Mucosa of rectum (tissue), 2 donors: ENCODE data around the gene MGAT3.

Experiments used
- H3K27ac ChIP-seq, 2 donors: one replicate each; pipeline ENCODE4 v1.7.0; 2013; ENCODE audit warnings: inconsistent platforms in 2 of 2, low read depth in 2 of 2, low read length in 2 of 2
- H3K27me3 ChIP-seq, 2 donors: one replicate each; pipeline ENCODE4 v1.7.0; 2013; ENCODE audit warnings: low read length in 2 of 2; ENCODE audit not compliant: control insufficient read depth in 2 of 2, insufficient read depth in 2 of 2
- H3K36me3 ChIP-seq, 2 donors: one replicate each; pipeline ENCODE4 v1.7.0; 2013; ENCODE audit warnings: low read length in 2 of 2; ENCODE audit not compliant: control insufficient read depth in 2 of 2, insufficient read depth in 2 of 2
- H3K4me1 ChIP-seq, 2 donors: one replicate each; pipeline ENCODE4 v1.7.0; 2013; ENCODE audit warnings: low read length in 2 of 2, mild to moderate bottlenecking in 1 of 2; ENCODE audit not compliant: control insufficient read depth in 2 of 2, insufficient read depth in 2 of 2
- H3K4me3 ChIP-seq, 2 donors: one replicate each; pipeline ENCODE4 v1.7.0; 2013; ENCODE audit warnings: low read length in 2 of 2
- H3K9ac ChIP-seq, 2 donors: one replicate each; pipeline ENCODE4 v1.7.0; 2013; ENCODE audit warnings: low read length in 2 of 2, low read depth in 1 of 2, mild to moderate bottlenecking in 1 of 2
- H3K9me3 ChIP-seq, 2 donors: one replicate each; pipeline ENCODE4 v1.7.0; 2013; ENCODE audit warnings: low read length in 2 of 2; ENCODE audit not compliant: control insufficient read depth in 2 of 2
- donor health status: healthy.
- donor health status: Normal muscosa, but diverticular disease.

Gene MGAT3

DNA sequence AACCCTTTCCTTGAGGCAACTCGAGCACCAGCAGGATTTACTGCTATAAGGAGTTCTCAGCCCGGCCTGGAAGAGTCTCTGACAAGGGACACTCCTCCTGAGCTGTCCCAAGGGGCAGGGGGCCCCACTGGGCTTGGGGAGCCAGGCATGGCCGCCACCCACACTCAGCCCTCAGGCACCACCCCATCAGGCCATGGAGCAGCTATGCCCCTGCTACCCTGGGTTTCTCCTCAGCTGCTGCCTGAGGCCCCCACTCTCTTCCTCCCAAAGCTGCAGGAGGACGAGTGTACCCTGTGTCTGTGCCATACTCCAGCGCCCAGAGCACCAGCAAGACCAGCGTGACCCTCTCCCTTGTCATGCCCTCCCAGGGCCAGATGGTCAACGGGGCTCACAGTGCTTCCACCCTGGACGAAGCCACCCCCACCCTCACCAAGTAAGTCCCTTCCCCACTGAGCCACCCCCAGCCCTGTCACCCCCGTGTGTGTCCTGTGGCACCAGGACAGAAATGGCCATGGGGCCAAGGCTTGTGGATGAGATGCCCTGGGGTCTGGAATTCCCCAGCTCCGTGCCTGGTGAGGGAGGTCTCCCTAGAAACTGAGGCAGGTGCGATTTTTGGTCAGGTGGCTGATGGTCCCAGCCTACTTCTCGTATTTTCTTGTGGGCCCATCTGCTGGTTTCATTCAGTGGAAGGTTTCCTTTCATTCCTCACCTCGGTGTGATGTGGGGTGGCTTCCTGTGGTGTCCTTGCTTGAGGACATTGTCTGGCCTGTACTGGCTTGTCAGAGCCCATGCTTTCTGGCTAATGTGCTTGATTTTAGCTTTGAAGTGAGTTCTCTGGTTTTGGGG, 28.8 kb upstream of the MGAT3 start:
- H3K4me1 ChIP-seq: peaks cover 2 to 4% of the 10 kb centered on the region in 2 donors
- no peak overlapping the region for H3K9ac ChIP-seq
- H3K27me3 ChIP-seq: no peaks in the 10 kb centered on the region
- no peak overlapping the region for H3K4me3 ChIP-seq
- H3K27ac ChIP-seq: peak overlapping the region in 1 of 2 donors; percentile 70
- H3K9me3 ChIP-seq: no peaks in the 10 kb centered on the region
- peaks cover 37 to 51% of the 10 kb centered on the region in 2 donors for H3K36me3 ChIP-seq

DNA sequence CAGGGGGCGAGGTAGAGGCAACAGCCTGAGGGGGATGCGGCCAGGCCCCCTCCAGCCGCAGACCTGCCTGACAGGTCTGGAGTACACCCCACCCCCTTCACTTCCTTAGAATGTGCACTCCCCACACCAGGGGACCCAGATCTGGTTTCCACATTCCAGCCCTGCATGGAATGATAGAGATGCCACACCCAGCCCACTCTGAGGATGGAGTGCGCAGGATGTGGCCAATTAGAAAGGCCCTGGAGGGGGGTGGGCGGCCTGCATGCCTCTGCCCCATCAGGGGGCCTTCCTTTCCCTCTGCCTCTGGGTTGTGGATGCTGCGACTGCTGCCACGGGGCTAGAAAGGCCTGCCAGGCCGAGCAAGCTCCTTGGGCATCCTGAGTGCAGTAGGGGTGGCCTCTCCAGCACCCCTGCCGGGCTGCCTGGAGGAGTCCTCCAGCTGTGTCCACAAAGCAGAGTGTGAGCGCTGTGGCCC, 28.2 kb upstream of the MGAT3 start:
- H3K36me3 ChIP-seq: peaks cover 37 to 50% of the 10 kb centered on the region in 2 donors
- H3K4me3 ChIP-seq: no peak overlapping the region
- peaks cover 2 to 4% of the 10 kb centered on the region in 2 donors for H3K4me1 ChIP-seq
- H3K9me3 ChIP-seq: no peaks in the 10 kb centered on the region
- H3K27me3 ChIP-seq: no peaks in the 10 kb centered on the region
- H3K9ac ChIP-seq: no peak overlapping the region
- H3K27ac ChIP-seq: peak overlapping the region in 1 of 2 donors; percentile 70

DNA sequence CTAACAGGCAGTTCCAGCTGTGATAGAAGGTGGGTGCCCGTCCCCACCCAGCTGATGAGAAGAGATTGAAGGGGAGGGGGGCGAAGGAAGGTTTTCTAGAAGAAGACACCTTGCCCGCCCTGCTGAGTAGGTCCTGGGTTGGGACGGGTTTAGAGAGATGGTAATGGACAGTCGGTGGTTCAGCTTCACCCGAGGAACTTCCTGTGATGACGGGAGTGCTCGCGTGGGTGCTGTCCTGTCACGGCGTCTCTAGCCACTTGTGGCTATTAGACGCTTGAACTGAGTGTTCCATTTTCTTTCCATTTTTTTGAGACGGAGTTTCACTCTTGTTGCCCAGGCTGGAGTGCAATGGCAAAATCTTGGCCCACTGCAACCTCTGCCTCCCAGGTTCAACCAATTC, 27.6 kb upstream of the MGAT3 start:
- Histone ChIP-seq H3K4me1 (peaks cover 2 to 4% of the 10 kb centered on the region in 2 donors), H3K9ac (no peak overlapping the region), H3K4me3 (no peak overlapping the region), H3K27ac (peak overlapping the region in 1 of 2 donors; percentile 70), H3K27me3 (no peaks in the 10 kb centered on the region), H3K9me3 (no peaks in the 10 kb centered on the region), H3K36me3 (peaks cover 36 to 49% of the 10 kb centered on the region in 2 donors)

DNA sequence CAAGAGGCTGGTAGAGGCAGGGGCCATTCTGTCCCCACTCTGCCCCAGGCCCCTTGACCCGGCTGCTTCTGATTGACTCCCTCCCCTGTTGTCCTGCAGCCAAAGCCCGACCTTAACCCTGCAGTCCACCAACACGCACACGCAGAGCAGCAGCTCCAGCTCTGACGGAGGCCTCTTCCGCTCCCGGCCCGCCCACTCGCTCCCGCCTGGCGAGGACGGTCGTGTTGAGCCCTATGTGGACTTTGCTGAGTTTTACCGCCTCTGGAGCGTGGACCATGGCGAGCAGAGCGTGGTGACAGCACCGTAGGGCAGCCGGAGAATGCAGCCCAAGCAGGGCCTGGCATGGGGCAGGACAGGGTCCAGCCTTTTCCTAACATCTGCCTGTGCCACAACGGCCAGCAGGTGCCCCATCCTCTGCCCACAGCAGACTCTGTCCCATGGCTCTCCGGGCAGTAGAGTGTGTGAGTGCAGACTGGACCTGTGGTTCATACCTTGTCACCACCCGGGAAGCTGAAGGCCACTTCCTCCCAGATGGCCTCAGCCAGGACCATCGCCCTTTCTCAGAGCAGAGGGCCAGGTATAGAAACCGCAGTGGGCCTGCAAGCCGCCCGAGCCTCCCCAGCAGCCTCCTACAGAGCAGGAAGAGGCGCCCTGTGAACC, 26.8 kb upstream of the MGAT3 start:
- Histone ChIP-seq H3K36me3 (peaks cover 36 to 49% of the 10 kb centered on the region in 2 donors), H3K9me3 (no peaks in the 10 kb centered on the region), H3K27me3 (no peaks in the 10 kb centered on the region), H3K4me3 (no peak overlapping the region), H3K9ac (no peak overlapping the region), H3K27ac (peak overlapping the region; percentile 13 to 16), H3K4me1 (peaks cover 2 to 4% of the 10 kb centered on the region in 2 donors)

DNA sequence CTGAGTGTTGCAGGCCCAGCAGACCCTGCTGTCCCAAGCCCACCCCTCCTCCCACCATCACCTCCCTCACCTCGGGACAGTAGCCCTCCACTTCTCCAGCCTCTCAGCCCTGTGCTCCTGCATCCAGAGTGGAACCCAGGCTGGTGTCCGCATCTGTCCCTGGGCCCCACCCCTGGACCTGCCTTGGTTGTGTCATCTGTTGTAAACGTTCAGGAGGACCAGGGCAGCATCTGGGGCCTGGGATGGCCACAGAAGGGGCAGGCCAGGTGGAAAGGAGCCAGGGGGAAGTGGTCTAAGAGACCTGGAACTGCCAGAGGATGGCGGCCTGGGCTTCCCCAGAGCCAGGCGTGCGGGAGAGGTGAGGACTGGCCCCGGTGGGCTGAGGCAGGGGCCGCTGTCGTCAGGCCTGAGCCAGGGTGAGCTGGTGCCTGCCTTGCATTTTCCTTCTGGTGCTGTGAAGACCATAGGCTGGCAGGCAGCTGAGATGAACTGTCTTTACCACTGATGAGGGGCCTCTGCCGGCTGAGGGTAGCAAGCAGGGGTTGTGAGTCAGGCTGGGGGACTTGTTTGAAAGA, 26.1 kb upstream of the MGAT3 start:
- peak overlapping the region; percentile 38 to 56 for H3K27ac ChIP-seq
- no peaks in the 10 kb centered on the region for H3K27me3 ChIP-seq
- H3K36me3 ChIP-seq: peaks cover 36 to 49% of the 10 kb centered on the region in 2 donors
- peaks cover 2 to 4% of the 10 kb centered on the region in 2 donors for H3K4me1 ChIP-seq
- no peak overlapping the region for H3K9ac ChIP-seq
- no peak overlapping the region for H3K4me3 ChIP-seq
- no peaks in the 10 kb centered on the region for H3K9me3 ChIP-seq

DNA sequence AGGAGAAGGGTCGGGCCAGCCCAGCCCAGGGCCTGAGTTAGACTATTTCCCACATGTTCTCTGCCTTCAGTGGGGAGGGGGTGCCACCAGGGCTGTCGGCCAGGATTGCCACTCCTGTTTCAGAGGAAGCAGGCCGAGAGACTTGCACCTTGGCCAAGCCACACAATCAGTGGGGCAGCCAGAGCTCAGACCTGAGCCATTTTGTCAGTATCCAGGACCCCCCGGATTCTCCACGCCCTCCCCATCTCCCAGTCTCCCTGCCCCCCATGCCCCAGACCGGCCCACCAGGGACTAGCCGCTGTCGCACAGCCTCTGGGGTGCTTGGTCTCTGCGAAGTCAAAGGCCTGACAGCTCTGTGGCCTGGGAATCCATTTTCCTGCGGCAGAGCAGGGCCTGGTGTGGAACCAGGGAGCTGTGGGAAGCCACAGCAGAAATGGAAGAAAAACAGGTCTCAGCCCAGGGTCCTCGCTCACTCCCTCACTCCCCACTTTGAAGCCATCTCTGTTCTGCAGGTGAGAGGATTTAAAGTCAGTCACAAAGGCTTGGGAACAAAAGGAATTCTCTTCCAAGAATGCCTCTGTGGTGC, 25.5 kb upstream of the MGAT3 start:
- Histone ChIP-seq H3K36me3 (peaks cover 36 to 47% of the 10 kb centered on the region in 2 donors), H3K4me3 (no peak overlapping the region), H3K9me3 (no peaks in the 10 kb centered on the region), H3K27ac (peak overlapping the region; percentile 38 to 56), H3K9ac (no peak overlapping the region), H3K27me3 (no peaks in the 10 kb centered on the region), H3K4me1 (peaks cover 2 to 4% of the 10 kb centered on the region in 2 donors)

DNA sequence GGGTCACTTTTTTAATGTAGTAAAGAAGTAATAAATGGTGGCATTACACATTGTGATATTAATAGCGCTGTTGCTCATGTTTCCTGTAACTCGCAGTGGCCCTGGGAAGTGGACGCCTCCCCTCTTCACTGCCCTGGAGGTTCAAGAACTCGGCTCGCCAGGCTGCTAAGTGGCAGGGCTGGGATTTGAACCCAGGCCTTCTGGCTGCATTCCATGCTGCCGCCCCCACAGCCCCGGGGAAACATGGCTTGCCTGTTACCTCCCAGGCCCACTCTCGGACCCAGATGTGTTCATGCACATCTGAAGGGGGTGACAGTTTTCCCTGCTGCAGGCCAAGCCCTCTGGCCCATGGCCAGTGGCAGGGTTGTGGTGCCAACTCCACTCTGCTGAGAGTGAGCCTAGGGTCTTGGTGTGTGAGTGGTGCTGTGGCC, 25.0 kb upstream of the MGAT3 start:
- Histone ChIP-seq H3K9me3 (no peaks in the 10 kb centered on the region), H3K4me1 (peaks cover 2 to 4% of the 10 kb centered on the region in 2 donors), H3K36me3 (peaks cover 32 to 41% of the 10 kb centered on the region in 2 donors), H3K9ac (peak overlapping the region in 1 of 2 donors; percentile 1), H3K4me3 (no peak overlapping the region), H3K27ac (peak overlapping the region; percentile 38 to 61), H3K27me3 (no peaks in the 10 kb centered on the region)

DNA sequence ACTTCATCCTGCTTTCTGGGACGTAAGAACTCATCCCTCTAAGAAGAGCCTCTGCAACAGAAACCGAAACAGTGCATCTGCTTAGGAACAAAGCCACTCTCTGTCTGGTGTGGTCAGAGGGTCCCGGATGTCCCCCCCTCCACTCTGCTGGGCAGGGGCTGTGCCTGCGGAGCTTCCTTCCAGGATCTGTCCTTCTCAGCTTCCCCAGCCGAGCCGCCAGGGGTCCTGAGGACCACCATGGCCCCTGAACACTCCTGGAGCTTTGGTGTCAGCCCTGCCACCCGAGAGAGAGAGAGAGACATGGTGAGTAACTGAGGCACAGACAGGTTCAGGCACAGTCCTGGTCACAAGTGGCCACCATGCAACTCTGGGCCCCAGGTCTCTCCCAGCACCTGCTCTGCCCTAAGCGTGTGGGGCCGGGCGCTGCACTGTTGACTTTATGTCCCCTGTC, 24.4 kb upstream of the MGAT3 start:
- no peak overlapping the region for H3K4me3 ChIP-seq
- H3K9ac ChIP-seq: peak overlapping the region in 1 of 2 donors; percentile 1
- peaks cover 27 to 36% of the 10 kb centered on the region in 2 donors for H3K36me3 ChIP-seq
- no peaks in the 10 kb centered on the region for H3K9me3 ChIP-seq
- peak overlapping the region; percentile 4 to 61 for H3K27ac ChIP-seq
- H3K4me1 ChIP-seq: peaks cover 4 to 6% of the 10 kb centered on the region in 2 donors
- H3K27me3 ChIP-seq: no peaks in the 10 kb centered on the region

DNA sequence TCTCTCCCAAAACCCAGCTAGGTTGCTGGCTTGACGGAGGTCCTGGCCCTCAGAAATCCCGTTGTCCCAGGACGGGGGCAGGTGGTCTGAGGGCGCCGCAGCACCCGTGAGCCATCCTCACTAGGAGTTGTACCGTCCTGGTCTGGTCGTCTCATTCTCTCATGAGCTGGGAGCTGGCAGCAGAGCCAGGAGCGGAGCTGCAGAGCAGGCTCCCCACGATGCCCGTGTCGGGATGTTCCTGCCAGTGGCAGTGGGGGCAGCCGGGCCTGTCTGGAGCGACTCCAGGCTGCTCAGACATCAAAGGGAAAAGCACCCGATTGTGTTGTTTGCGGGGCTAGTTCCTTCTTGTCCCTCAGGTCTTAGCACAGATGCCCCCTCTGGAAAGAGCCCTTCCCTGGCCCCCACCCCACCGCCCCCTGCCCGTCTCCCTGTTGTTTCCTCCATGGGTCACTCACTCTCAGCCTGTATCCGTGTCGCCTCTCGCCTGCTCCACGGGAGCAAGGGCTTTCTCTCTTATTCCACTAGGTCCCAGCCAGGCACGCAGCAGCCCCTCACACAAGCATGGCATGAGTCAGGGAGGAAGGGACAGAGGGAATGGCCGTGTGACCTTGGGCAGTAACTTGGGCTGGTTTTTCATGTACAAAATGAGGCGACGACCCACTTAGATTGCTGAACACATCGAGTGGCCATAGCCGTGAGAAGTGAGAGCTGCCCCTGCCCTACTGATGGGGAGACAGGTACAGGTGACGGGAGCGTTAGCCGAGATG, 23.2 kb upstream of the MGAT3 start:
- H3K4me1 ChIP-seq: peaks cover 8 to 10% of the 10 kb centered on the region in 2 donors

More for the DNA sequence above, 23.2 kb upstream of the MGAT3 start:
- Histone ChIP-seq H3K36me3 (peaks cover 19 to 24% of the 10 kb centered on the region in 2 donors), H3K9ac (no peak overlapping the region), H3K9me3 (no peaks in the 10 kb centered on the region), H3K4me3 (no peak overlapping the region), H3K27me3 (peaks cover 2 to 3% of the 10 kb centered on the region in 2 donors), H3K27ac (no peak overlapping the region)
